Fibroblast of gingiva (primary cell): ENCODE measurements around the gene THSD1.
A peak's percentile ranks its signal among the peaks of the same experiment; 100 is the strongest.

Experiments used
- DNase-seq: peaks from one replicate; pipeline ENCODE4 v3.0.0-alpha.2; 2011; ENCODE audit warnings: low read depth

The THSD1 gene

GRCh38 chr13:52405767-52406494, at the start of gene THSD1:
Gene THSD1 (minus strand): TSS chr13:52406172. CDS start chr13:52402600, 3,572 bp downstream.
- peak; percentile 51 for DNase-seq

GRCh38 chr13:52455677-52456041, 49.7 kb upstream of the THSD1 start:
- peak; percentile 35 for DNase-seq

- peak; percentile 88 for DNase-seq
Observed at GRCh38 chr13:52454820-52455676, 49.1 kb upstream of the THSD1 start, which contains the start of gene CKAP2. Gene CKAP2 (plus strand): TSS chr13:52455478. CDS start chr13:52455557, 79 bp downstream.

GRCh38 chr13:52454459-52454819, 48.5 kb upstream of the THSD1 start:
- no peak for DNase-seq

- DNase-seq, result no peak
Observed at GRCh38 chr13:52452470-52452869, 46.5 kb upstream of the THSD1 start.

GRCh38 chr13:52451135-52451804, 45.3 kb upstream of the THSD1 start:
- no peak for DNase-seq

- DNase-seq, result no peak
Observed at GRCh38 chr13:52450793-52451116, 44.8 kb upstream of the THSD1 start.

- DNase-seq, result peak; percentile 93
Observed at GRCh38 chr13:52450012-52450792, 44.2 kb upstream of the THSD1 start, which contains the start of gene VPS36. Gene VPS36 (minus strand): TSS chr13:52450634. CDS start chr13:52450594, 40 bp downstream.

GRCh38 chr13:52449331-52450011, 43.5 kb upstream of the THSD1 start:
- no peak for DNase-seq

- no peak for DNase-seq
Observed at GRCh38 chr13:52447815-52448552, 42.0 kb upstream of the THSD1 start.

- no peak for DNase-seq
Observed at GRCh38 chr13:52447354-52447753, 41.4 kb upstream of the THSD1 start.

- no peak for DNase-seq
Observed at GRCh38 chr13:52446265-52446664, 40.3 kb upstream of the THSD1 start.

GRCh38 chr13:52432456-52432855, 26.5 kb upstream of the THSD1 start:
- DNase-seq, result no peak

GRCh38 chr13:52428295-52428694, 22.3 kb upstream of the THSD1 start:
- DNase-seq, result no peak

GRCh38 chr13:52421216-52421615, 15.2 kb upstream of the THSD1 start:
- DNase-seq, result no peak

- no peak for DNase-seq
Observed at GRCh38 chr13:52419080-52419479, 13.1 kb upstream of the THSD1 start.

- DNase-seq, result peak; percentile 50
Observed at GRCh38 chr13:52414963-52415362, 9.0 kb upstream of the THSD1 start.

GRCh38 chr13:52414051-52414450, 8.1 kb upstream of the THSD1 start:
- DNase-seq, result no peak

- no peak for DNase-seq
Observed at GRCh38 chr13:52412128-52412527, 6.2 kb upstream of the THSD1 start.

GRCh38 chr13:52411629-52412028, 5.7 kb upstream of the THSD1 start:
- DNase-seq, result peak; percentile 44
